KBM-7 (cell line): ENCODE results near the gene OPCML.

Source experiments
- DNase-seq: peaks from one replicate; pipeline ENCODE4 v3.0.0-alpha.2; 2015
- in situ Hi-C: fragments of 300-500 bp; cut with MboI; formaldehyde crosslinking; loops from 2 replicates; pipeline ENCODE4 v1.14.3; 2020; ENCODE audit warnings: low sequenced_read_pairs, low pct_unique_long_range_greater_than_20kb, mixed read lengths

OPCML gene

DNA sequence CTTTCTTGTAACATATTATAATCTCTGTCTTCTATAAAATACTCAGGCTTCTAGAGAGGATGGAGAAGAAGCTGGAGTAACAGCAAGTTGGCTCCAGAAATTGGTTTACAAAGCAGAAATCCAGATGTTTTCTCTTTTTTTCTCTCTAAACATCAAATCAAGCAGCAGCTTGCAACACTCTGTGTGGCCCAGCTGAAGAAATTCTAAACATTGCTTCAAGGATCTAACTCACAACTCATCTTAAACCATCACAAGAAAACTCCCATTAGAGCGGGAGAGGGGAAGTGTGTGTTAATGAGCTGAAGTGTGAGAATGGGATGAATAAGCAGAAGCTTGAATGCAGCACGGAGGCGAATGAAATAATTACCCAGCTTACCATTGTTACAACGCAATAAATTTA is 146.5 kb downstream of the OPCML start:
- in situ Hi-C loops: no loop called here
- DNase-seq: no peak

DNA sequence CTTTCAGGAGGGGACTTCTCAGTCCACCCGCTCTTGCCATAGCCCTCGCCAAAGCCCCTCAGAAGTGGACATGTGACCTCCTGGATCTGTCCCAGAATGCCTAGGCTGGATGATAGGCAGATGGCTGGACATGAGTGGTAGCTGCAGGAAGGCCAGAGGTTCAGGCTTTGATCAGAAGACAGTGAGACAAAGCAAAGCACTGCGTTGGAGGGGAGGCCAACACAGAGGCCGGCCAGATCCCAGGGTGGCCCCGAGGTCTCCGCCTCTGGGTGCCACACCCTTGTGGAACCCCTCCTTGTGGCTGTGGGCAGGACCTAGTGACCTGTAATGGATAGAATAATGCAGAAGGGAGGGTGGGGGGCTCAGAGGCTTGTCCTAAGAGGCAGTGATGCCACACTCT is 147.6 kb downstream of the OPCML start:
- in situ Hi-C loops: no loop called here
- DNase-seq: no peak

DNA sequence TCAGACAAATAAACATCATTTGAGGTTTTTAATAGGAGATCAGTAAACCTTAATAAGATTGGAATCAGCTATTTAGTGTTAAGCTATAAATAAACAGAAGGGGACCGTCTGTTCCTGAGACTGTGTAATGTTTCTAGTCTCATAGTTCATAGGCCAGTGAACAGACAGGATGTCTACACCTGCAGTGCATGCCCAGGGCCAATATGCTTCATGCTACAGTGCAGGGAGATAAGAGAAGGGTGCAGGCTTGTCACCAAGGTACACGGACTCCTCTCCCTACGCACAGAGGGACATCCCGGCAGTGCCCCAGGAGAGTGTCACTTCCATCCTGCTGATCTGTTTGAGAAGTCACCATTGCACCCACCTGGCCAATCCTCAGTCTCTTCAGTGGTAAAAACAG is 148.6 kb downstream of the OPCML start:
- DNase-seq: no peak
- in situ Hi-C loops: no loop called here

DNA sequence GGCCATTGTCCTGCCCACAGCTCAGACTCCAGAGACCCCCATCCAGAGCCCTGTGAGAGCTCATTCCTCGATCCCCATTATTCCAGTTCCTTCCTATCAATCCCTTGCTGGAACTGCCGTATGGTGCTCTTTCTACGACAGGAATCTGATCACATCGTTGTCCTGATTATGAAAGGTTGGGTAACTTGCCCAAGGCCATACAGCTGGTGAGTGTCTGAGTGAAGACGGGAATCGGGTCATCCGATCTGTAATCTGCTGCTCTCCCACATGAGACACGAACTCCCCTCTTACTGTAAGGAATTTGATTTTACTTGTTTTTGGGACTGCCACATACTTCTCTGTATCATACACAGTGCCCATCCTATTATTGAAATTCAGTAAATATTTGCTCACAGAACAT is 149.1 kb downstream of the OPCML start:
- no peak for DNase-seq
- in situ Hi-C loops: no loop called here

DNA sequence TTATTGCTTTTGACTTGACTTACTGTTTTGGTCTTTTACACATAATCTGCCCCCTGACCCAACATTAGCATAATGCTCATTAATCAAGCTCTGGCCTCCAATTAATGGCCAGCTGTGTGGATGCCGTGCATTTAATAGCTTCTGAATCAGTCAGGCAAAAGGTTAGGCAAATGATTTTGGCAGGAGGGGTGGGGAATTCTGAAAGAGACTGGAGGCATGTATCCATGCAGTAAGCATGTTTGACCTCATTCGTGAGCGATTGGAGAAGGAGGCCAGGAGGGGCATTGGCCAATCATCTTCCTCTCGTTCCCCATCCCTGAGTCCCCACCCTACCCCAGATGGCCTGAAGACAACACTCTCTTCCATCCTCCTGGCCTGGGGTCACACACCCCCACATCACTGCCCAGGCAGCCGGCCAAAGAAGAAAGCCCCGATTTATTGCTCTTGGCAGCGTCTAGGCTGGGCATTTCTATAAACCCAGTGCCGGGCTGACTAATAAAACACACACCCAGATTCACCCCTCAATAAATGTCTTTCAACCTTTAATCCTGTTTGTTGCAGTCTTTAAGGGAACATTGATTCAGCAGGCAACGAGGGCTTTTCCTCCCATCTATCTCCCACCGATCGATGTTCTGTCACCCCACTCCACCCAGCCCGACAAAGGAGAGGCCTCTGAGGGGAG is 150.0 kb downstream of the OPCML start:
- in situ Hi-C loops: no loop called here

DNA sequence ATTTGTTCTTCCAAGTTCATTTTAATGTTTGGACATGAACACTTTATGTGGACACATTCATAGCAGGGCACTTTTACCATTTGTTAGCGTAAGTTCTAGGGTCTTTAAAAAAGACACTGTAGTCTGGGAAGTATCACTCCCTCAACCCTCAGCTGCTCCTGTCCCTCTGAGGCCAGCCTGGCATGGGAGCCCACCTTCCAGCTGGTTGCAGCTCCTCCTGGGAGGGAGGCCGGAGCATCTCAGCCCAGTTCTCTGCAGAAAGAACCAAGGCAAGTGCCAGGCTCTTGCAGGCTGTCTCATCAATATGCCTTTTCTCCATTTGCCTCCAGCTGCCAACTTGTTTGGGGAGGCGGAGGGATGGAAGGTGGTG is 150.6 kb downstream of the OPCML start:
- in situ Hi-C loops: no loop called here
- no peak for DNase-seq

More for the DNA sequence above, 150.0 kb downstream of the OPCML start:
- no peak for DNase-seq

DNA sequence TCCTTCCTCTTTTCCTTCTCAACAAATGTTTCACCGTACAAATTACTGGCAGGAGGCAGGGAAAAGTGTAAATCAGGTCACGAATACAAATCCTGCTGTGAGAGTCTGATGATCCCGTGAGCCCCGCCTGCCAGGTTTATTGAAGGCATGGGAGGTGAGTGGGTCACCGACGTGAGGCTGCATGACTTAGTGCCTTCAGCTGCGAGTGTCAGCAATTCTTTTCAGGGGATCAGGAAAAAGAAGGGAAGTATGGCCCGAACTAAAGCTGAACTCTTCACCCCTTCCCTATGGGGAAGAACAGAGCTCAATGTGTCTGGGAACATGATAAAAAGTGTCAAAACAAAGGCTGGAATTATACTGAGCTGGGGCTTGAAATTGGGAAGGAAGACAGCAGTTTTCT is 166.2 kb downstream of the OPCML start:
- DNase-seq: no peak
- in situ Hi-C loops: no loop called here

DNA sequence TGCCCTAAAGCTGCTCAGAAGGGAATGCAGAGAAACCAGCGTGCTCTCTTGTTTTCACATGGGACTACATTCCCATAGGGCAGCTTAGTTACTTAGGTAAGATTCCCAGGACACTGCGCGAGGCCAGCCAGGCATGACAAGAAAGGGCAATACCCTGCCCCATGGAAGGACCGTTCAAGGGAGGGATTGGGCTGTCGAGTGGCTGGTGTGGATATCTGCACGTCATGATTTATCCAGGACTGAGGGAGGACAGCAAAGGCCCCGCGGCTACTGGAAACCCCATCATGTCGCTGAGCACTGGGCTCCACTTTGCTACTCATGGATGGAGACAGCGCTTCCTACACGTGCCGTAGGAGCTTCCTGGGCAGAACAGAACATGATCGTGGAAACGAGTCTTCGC is 169.4 kb downstream of the OPCML start:
- in situ Hi-C loops: no loop called here
- no peak for DNase-seq

DNA sequence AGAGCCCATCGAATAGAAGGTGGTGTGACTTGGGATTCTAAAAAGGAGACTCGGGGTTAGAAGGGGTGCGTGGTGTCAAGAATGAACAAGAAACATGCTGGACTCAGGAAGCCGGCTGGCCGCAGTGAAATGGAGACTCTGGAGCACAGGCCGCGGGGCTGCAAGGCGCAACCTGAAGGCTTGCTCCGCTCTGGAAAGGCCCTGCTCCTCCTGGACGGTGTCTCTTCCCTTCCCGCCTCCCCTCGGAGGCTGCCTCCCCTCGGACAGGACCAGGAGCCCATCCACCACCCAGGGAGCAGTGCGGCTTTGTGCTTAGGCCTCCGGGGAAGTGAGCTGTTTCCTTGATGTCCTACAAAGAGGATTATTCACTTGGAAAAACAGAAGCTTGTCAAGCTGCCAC is 170.1 kb downstream of the OPCML start:
- in situ Hi-C loops: no loop called here
- no peak for DNase-seq

DNA sequence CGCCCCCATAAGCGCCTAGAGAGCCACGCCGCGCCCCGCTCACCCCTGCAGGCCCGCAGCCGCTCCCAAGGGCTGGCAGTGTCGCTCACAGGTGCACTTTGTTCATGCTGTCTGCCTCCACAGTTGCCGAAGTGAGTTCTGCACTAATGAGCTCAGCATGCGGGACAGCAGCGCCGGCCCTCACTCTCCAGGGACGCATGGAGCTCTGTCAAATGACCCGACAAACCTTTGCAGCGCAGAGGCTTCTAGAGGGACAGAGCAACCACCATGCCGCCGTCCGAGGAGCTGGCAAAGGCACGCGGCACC is 170.7 kb downstream of the OPCML start:
- DNase-seq: no peak
- in situ Hi-C loops: no loop called here

DNA sequence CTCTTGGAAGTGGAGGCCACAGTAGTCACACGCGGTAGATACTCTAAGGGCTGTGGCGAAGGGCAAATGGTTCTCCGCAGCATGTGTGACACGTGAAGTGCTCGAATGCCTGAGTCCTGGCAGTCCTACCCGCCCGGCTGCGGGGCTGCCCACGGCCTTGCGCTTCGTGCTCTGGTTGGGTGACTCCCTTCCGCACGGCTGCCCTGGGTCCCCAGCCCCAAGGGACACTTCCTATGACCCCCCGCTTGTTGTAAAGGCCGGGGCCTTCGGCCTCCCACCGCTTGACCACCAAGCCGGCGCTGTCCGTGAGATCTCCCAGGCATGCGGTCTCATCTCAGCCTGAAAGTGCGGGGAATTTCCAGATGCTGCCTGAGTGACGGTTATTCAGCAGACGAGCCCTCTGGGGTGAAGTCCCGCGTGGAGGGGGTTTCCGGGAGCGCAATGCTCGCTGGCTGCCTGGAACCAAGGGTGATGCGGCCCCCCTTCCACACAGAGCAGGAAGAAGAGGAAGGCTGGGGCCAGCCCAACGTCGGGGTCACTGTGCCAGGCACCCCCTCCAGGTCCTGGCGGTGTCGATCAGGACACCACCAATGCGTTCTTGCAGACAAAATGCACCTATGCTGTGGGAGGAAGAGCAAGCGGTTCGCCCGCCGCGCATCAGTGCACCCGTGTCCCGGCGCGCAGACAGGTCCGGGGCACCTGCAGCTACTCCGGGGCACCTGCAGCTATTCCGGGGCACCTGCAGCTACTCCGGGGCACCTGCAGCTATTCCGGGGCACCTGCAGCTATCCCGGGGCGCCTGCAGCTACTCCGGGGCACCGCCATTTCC is 171.2 kb downstream of the OPCML start:
- in situ Hi-C loops: no loop called here
- DNase-seq: no peak

DNA sequence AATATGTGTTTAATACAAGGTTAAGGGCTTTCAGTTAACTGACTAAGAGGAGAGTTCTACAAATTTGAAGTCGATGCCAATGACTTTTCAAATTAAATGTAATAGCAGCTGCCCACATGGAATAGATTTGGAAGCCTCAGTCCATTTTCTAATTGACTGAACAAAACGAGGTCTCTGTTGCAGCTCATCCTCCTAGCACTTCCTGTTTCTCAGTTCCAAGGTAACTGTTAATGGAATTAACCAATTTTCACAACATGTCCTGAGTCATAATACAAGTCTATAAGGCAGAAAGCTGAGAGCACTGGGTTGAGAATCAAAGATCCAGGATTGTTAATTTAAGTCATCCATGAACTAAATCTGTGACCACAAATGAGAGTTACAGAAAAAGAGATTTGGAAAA is 177.2 kb downstream of the OPCML start:
- in situ Hi-C loops: no loop called here

DNA sequence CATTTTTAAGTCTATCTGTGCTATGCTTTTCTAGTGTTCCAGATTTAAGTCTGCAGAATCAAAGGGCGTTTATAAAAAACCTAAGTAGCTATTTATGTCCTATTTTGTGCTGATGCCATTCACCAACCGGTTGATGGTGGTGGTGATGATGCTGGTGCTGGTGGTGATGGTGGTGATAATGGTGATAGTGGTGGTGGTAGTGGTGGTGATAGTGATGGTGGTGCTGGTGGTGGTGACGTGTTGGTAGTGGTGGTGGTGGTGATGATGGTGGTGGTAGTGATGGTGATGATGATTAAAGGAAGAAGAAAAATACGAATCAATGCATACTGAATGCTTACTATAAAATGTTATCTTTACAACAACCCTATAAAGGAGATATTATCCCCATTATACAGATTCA is 178.2 kb downstream of the OPCML start:
- in situ Hi-C loops: no loop called here
- no peak for DNase-seq

More for the DNA sequence above, 177.2 kb downstream of the OPCML start:
- DNase-seq: no peak

DNA sequence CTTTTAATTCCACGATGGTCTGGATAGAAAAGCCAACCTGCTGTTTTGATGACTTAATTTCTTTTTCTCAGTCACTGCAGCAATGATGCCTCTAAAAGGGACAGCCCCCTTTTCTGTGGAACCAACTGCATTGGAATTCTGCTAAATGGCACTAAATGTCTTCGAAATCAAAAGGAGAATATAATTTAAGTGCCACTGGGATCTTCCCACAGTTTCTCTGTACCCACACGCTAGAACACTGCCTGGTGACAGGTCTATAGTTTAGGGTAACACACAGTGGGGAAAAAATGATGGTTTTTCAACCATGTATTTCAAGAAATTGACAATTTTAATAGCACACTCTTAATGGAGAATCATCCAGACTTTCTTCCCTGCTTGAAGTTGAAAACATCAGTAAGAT is 182.3 kb downstream of the OPCML start:
- in situ Hi-C loops: no loop called here
- DNase-seq: no peak

DNA sequence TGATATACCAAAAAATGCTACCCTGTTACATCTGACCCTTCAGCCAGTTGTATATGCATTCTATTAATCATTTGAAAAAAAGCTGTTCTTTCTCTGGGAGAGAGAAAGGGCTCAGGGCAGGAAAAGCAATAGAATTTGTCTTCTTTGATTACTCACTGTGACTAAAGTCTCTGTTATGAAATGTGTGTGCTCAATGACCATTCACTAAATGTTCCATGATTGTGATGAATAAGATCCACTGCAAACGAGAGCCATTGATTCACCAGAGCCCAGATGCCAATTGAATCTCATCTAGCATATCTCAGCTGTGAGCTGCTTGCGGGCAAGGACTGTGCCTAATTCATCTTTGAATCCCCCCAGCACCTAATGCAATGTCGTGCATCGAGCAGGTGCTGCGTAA is 184.3 kb downstream of the OPCML start:
- in situ Hi-C loops: no loop called here
- DNase-seq: no peak

DNA sequence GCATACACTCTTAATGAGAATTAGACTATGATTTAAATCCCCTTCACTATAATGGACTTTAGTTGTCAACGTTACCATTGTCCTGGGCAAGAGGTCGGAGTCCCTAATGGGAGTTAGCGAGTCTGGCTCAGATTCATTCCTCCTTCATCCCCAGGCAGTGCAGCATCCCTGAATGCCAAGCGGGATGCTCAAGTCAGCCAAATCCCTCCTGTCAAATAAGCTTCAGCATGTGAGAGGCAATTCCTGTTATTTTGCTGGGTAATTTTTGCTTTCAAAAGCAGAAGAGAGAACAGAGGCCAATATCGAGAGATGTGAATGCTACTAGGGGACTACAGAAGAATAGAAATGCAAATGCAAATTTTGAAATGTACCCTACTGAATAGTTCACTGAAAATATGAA is 186.2 kb downstream of the OPCML start:
- no peak for DNase-seq
- in situ Hi-C loops: no loop called here

DNA sequence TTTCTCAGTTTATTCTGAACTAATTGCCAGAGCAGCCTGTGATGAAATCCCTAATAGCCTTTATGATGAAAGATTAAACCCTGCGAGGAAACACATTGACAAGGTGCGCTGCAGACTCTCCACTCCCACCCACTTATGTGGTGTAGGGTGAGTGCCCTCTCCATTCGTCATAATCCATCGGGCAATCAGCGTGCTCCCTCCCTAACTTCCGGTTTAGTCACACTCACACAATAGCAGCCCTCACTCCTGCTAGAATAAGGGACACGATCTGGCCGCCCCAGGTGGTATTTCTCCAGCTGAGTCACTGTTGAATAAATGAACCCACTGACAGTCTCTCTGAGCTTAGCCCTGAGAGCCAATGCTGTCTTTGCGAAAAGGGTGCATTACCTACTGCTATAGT is 188.3 kb downstream of the OPCML start:
- in situ Hi-C loops: no loop called here

DNA sequence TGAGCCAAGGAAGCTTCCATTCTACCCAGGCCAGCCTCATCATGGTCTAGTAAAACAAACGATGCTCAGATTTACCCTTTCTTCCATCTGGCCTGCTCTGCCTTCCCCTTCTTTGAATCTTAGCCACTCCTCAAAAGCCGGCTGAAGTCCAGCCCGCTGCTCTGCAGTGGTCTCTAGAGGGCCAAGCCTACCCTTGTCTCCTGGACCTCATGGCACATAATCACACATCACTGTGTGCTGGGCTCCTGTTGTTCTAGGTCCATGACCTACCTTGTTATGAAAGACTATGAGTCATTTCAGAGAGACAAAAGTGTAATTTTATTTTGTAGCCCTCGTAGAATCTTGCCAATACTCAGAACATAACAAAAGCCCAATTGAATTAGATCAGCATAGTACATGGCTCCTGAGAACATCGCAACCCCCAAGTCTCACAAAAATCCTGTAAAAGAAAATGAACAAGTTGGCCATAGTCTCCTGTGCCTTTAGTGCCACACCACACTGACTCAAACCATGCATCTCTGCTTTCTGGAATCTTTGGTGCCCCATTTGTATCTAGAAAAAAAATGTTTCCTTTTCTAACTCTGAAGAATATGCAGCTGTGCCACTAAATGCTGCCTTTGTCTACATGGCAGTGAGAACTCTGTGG is 192.7 kb downstream of the OPCML start:
- in situ Hi-C loops: no loop called here
- DNase-seq: no peak

More for the DNA sequence above, 188.3 kb downstream of the OPCML start:
- DNase-seq: peak; percentile 2

DNA sequence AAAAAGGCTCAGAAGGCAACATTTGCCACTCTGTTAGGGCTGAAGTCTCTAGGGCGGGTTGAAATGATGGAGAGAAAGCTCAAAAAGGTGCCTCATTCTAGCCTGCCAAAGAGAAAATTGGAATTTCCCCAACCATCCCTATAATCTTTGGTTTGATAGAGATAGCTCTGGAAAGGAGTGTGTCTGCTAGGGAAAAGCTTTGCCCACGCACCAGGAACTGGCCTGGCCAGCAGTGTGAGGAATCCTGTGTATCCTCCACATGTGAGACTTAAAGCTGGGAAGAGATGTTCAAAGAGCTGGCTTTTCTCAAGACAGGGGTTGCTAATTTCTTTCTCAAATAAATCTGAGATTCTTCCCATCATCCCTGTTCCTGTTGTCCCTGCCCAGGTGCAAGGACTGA is 193.7 kb downstream of the OPCML start:
- no peak for DNase-seq
- in situ Hi-C loops: no loop called here

DNA sequence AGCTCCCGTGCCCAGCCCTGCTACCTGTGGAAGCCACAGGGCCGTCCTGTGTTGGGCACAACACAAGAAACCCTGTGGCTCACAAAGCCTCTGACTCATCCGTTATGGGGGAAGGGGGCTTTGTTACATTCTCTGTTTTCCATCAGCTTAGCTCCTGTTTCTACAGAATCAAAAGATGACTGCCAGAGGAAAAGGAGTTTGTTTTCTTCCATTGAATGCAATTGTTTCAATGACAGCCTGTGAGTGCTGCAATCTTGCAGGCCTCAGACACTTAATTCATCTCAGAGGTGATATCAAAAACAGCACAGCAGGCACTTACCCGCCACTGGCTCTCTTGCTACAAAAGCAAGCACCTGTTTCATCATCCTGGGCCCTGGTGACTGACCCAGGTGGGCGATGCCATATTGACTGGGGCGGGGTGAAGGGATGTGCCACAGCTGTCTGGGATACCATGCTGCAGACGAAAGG is 194.3 kb downstream of the OPCML start:
- DNase-seq: no peak
- in situ Hi-C loops: no loop called here
